ENCODE results near the gene CORO7. TPM values are rescaled to one million over a fixed set of nuclear protein-coding genes. Genes with fewer than 3 reads are reported as not detected.
"Not testable (repeated sequence)": the region's sequence is repeated elsewhere in the genome, so short reads cannot be mapped to it uniquely, and the experiment has no call there.

CORO7 gene
- total RNA-seq, 1 donor from 2014 or later: 35.1 TPM

DNA sequence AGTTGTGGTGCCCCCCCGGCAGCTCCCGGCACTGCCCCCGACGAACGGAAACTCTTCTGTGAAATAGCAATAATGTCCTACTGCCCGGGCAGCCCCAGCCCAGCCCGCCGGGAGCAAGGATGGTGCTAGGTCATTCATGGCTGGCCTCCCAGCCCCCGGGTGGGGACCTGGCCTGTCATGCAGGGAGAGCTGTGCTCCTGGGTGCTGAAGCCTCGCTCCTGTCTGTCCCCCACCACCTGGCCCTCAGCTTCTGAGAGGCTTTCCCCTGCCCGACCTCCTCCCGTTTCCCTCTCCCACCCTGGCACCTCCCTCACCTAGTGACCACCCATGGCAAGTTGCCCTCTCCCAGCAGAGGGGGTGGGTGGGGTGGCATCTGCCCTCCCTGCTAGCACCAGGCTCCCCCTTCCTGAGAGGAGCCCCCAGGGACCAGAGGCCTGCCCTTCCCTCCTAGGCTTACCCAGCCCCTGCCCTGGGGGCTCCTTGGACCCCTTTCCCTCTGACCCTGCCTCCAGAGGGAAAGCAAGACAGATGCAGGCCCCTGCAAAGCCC lies 78.8 kb downstream of the CORO7 start:
- peaks cover 14% of the 10 kb centered on the region for H3K4me1 Mint-ChIP-seq
- TF ChIP-seq, protein P1, sequence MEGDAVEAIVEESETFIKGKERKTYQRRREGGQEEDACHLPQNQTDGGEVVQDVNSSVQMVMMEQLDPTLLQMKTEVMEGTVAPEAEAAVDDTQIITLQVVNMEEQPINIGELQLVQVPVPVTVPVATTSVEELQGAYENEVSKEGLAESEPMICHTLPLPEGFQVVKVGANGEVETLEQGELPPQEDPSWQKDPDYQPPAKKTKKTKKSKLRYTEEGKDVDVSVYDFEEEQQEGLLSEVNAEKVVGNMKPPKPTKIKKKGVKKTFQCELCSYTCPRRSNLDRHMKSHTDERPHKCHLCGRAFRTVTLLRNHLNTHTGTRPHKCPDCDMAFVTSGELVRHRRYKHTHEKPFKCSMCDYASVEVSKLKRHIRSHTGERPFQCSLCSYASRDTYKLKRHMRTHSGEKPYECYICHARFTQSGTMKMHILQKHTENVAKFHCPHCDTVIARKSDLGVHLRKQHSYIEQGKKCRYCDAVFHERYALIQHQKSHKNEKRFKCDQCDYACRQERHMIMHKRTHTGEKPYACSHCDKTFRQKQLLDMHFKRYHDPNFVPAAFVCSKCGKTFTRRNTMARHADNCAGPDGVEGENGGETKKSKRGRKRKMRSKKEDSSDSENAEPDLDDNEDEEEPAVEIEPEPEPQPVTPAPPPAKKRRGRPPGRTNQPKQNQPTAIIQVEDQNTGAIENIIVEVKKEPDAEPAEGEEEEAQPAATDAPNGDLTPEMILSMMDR (IDR thresholded peaks at IDR 0.05; ENCODE audit: unreplicated experiment): no peak
- peaks cover 4% of the 10 kb centered on the region for H3K36me3 Mint-ChIP-seq
- H3K4me3 Mint-ChIP-seq: no peak overlapping the region
- no peak for DNase-seq (ENCODE audit: low spot score in 2 of 2, unreplicated experiment in 2 of 2)
- H3K9me3 Mint-ChIP-seq: no peaks in the 10 kb centered on the region
- H3K27ac Mint-ChIP-seq: no peak overlapping the region
- no peaks in the 10 kb centered on the region for H3K27me3 Mint-ChIP-seq (ENCODE audit: low read depth)

DNA sequence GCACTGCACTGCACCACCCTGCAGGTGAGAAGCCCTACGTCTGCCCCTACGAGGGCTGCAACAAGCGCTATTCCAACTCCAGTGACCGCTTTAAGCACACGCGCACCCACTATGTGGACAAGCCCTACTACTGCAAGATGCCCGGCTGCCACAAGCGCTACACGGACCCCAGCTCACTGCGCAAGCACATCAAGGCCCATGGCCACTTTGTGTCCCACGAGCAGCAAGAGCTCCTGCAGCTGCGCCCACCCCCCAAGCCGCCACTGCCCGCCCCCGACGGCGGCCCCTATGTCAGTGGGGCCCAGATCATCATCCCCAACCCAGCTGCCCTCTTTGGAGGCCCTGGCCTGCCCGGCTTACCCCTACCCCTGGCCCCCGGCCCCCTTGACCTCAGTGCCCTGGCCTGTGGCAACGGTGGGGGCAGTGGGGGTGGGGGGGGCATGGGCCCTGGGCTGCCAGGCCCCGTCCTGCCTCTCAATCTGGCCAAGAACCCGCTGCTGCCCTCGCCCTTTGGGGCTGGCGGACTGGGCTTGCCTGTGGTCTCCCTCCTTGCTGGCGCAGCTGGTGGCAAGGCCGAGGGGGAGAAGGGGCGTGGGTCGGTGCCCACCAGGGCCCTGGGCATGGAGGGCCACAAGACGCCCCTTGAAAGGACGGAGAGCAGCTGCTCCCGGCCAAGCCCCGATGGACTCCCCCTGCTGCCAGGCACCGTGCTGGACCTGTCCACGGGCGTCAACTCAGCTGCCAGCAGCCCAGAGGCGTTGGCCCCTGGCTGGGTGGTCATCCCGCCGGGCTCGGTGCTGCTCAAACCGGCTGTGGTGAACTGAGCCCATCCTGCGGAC lies 79.5 kb downstream of the CORO7 start:
- Mint-ChIP-seq H3K27me3 (ENCODE audit: low read depth) (no peaks in the 10 kb centered on the region), H3K36me3 (peaks cover 6% of the 10 kb centered on the region), H3K9me3 (no peaks in the 10 kb centered on the region), H3K27ac (peak overlapping the region; percentile 30), H3K4me1 (peaks cover 14% of the 10 kb centered on the region), H3K4me3 (no peak overlapping the region)
- DNase-seq (ENCODE audit: low spot score in 2 of 2, unreplicated experiment in 2 of 2): no peak
- TF ChIP-seq, protein P1 (IDR thresholded peaks at IDR 0.05; ENCODE audit: unreplicated experiment): no peak

DNA sequence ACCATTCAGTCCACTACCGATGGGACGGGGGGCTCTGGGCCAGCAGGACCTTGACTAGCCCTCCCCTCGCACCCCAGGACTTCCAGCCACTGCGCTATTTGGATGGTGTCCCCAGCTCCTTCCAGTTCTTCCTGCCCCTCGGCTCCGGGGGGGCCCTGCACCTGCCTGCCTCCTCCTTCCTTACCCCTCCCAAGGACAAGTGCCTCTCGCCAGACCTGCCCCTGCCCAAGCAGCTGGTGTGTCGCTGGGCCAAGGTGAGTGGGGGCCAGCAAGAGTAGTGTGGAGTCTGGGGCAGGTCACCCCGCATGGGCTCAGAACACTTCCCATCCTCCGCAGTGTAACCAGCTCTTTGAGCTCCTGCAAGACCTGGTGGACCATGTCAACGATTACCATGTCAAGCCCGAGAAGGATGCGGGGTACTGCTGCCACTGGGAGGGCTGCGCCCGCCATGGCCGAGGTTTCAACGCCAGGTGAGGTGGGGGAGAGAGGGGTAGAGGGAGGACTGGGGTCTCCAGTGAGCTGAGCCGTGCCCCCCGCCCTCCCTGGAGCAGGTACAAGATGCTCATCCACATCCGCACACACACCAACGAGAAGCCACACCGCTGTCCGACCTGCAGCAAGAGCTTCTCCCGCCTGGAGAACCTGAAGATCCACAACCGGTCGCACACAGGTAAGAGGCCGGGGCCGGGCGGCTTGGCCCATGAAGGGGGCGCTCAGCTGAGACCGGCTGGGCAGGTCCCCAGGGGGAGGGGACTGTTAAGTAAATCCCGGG lies 81.5 kb downstream of the CORO7 start:
- no peak for DNase-seq (ENCODE audit: low spot score in 2 of 2, unreplicated experiment in 2 of 2)
- H3K27ac Mint-ChIP-seq: peak overlapping the region; percentile 9
- TF ChIP-seq, protein P1 (IDR thresholded peaks at IDR 0.05; ENCODE audit: unreplicated experiment): no peak
- H3K36me3 Mint-ChIP-seq: peaks cover 6% of the 10 kb centered on the region
- no peak overlapping the region for H3K4me3 Mint-ChIP-seq
- no peaks in the 10 kb centered on the region for H3K27me3 Mint-ChIP-seq (ENCODE audit: low read depth)
- H3K9me3 Mint-ChIP-seq: no peaks in the 10 kb centered on the region
- peaks cover 10% of the 10 kb centered on the region for H3K4me1 Mint-ChIP-seq

DNA sequence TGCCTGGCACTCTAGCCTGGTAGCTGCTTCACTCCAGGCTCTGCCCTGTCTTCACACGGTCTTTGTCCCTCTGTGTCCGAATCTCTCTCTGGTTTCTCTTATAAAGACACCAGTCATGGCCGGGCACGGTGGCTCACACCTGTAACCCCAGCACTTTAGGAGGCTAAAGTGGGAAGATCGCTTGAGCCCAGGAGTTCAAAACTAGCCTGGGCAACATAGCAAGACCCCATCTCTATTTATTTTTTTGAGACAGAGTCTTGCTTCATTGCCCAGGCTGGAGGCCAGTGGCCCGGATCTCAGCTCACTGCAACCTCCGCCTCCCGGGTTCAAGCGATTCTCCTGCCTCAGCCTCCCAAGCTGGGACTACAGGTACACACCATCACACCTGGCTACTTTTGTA lies 82.7 kb downstream of the CORO7 start:
- not testable (repeated sequence) for H3K9me3 Mint-ChIP-seq; DNase-seq (ENCODE audit: low spot score in 2 of 2, unreplicated experiment in 2 of 2); H3K27me3 Mint-ChIP-seq (ENCODE audit: low read depth); H3K4me3 Mint-ChIP-seq; H3K36me3 Mint-ChIP-seq; H3K27ac Mint-ChIP-seq
- peaks cover 11% of the 10 kb centered on the region for H3K4me1 Mint-ChIP-seq

DNA sequence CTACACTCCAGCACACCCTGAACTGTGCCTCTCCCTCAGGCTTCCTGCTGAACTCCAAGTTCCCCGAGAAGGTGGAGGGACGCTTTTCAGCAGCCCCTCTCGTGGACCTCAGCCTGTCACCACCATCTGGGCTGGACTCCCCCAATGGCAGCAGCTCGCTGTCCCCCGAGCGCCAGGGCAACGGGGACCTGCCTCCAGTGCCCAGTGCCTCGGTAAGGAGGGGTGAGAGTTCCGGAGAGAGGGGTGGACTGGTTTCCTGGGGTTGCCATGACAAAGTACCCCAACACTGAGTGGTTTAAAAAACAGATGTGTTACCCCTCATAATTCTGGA lies 83.1 kb downstream of the CORO7 start:
- Mint-ChIP-seq H3K4me3 (no peak overlapping the region), H3K9me3 (no peaks in the 10 kb centered on the region), H3K4me1 (peaks cover 15% of the 10 kb centered on the region), H3K27me3 (ENCODE audit: low read depth) (no peaks in the 10 kb centered on the region), H3K27ac (no peak overlapping the region), H3K36me3 (peaks cover 6% of the 10 kb centered on the region)
- TF ChIP-seq, protein P1 (IDR thresholded peaks at IDR 0.05; ENCODE audit: unreplicated experiment): no peak
- no peak for DNase-seq (ENCODE audit: low spot score in 2 of 2, unreplicated experiment in 2 of 2)

All from mesothelial cell of epicardium (in vitro differentiated cells).